Measurements from ENCODE around the gene NR0B2. TPM values are rescaled to one million over a fixed set of nuclear protein-coding genes. Genes with fewer than 3 reads are reported as not detected.

NR0B2 gene
- total and polyA plus RNA-seq, 10 of the 15 experiments (the other 5 are each of a cell fraction or from before 2014, with no cell fraction given): not detected

DNA sequence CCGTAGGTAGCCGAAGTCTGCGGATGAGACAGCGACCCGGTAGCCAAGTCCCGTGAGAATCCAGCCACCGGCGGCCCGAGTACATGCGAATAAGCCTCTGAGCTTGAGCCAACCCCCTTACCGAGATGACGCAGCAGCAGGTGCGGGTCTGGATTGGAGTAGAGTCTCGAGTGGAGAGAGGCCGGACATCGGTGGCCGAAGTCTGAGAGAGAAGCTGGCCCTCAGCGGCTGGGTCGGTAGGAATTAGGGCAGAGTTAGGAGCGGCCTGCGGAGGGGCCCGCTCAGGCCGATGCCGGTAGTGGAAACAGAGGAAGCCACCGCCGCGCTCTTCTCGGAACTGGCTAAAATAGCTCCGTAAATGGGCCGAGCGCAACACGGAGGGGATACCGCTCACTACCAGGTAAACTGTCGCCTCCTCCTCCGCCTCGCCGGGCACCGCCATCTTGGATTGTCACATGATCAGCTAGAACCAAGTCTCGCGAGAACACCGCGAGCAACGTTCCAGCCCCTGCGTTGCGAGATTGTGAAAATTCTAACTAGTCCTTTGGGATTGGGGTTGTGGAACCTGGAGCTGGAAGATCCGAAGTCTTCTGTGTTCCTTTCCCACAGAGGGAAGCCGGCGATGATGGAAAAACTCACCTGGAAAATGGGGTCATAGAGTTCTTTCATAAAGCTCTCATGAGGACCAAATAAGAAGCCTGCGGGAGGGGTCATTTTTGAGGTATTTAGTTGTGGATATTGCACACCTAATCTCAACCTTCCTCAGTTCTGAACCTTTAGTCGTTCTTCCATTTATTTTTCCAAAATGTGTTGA is 13.6 kb downstream of the NR0B2 start, which contains the start of gene GPATCH3 (continued):
- TF ChIP-seq MEF2B (IDR thresholded peaks at IDR 0.05; ENCODE audit: partially characterized antibody, poor library complexity, severe bottlenecking): peak; percentile 68
- TF ChIP-seq BACH1 (IDR thresholded peaks at IDR 0.05; ENCODE audit: borderline replicate concordance): peak; percentile 18; the same call in 1 of the 2 replicates
- TF ChIP-seq MLLT1 (IDR thresholded peaks at IDR 0.05): peak; percentile 99
- TF ChIP-seq RELA (IDR thresholded peaks at IDR 0.05; ENCODE audit: borderline replicate concordance, partially characterized antibody): no peak
- TF ChIP-seq RUNX3 (IDR thresholded peaks at IDR 0.05; ENCODE audit: low read length): peak; percentile 56
- no peak for TF ChIP-seq DPF2 (IDR thresholded peaks at IDR 0.05)
- peak; percentile 41 for TF ChIP-seq SKIL (IDR thresholded peaks at IDR 0.05; ENCODE audit: low read depth, poor library complexity, severe bottlenecking)
- no peak for TF ChIP-seq MYC (IDR thresholded peaks at IDR 0.05; ENCODE audit: insufficient read depth, insufficient read length, insufficient replicate concordance, low read length, severe bottlenecking)
- TF ChIP-seq RB1 (IDR thresholded peaks at IDR 0.05; ENCODE audit: borderline replicate concordance): peak; percentile 55; the same call in 1 of the 2 replicates
- TF ChIP-seq, protein P1, sequence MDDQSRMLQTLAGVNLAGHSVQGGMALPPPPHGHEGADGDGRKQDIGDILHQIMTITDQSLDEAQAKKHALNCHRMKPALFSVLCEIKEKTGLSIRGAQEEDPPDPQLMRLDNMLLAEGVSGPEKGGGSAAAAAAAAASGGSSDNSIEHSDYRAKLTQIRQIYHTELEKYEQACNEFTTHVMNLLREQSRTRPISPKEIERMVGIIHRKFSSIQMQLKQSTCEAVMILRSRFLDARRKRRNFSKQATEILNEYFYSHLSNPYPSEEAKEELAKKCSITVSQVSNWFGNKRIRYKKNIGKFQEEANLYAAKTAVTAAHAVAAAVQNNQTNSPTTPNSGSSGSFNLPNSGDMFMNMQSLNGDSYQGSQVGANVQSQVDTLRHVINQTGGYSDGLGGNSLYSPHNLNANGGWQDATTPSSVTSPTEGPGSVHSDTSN (IDR thresholded peaks at IDR 0.05; ENCODE audit: insufficient replicate concordance, low read depth, low read length): no peak
- peak; percentile 100 for TF ChIP-seq RELB (IDR thresholded peaks at IDR 0.05; ENCODE audit: low read depth)
- TF ChIP-seq STAT1 (conservative IDR thresholded peaks at IDR 0.05): peak; percentile 64; the same call in 1 of the 2 replicates
- peak in 1 of 2 experiments; percentile 63; a peak in 1 of 3 replicates for TF ChIP-seq EGR1 (IDR thresholded peaks at IDR 0.05; ENCODE audit: borderline replicate concordance in 1 of 2, low read depth in 2 of 2, low read length in 2 of 2)
- TF ChIP-seq POU2F2 (IDR thresholded peaks at IDR 0.05; ENCODE audit: borderline replicate concordance, low read depth, low read length): 0 out of 3 replicates have a peak, but pooled peaks have one; percentile 51
- peak; percentile 78 for TF ChIP-seq HCFC1 (IDR thresholded peaks at IDR 0.05; ENCODE audit: low read length)
- peak; percentile 53; the same call in 1 of the 2 replicates for TF ChIP-seq PKNOX1 (IDR thresholded peaks at IDR 0.05)
